ENCODE data around the gene DERA. TPM values are rescaled to one million over a fixed set of nuclear protein-coding genes. Genes with fewer than 3 reads are reported as not detected.
"Not testable (repeated sequence)": the region's sequence is repeated elsewhere in the genome, so short reads cannot be mapped to it uniquely, and the experiment has no call there.

The DERA gene
- total RNA-seq: 10 to 100 TPM; 31.3 to 35.1 TPM

DNA sequence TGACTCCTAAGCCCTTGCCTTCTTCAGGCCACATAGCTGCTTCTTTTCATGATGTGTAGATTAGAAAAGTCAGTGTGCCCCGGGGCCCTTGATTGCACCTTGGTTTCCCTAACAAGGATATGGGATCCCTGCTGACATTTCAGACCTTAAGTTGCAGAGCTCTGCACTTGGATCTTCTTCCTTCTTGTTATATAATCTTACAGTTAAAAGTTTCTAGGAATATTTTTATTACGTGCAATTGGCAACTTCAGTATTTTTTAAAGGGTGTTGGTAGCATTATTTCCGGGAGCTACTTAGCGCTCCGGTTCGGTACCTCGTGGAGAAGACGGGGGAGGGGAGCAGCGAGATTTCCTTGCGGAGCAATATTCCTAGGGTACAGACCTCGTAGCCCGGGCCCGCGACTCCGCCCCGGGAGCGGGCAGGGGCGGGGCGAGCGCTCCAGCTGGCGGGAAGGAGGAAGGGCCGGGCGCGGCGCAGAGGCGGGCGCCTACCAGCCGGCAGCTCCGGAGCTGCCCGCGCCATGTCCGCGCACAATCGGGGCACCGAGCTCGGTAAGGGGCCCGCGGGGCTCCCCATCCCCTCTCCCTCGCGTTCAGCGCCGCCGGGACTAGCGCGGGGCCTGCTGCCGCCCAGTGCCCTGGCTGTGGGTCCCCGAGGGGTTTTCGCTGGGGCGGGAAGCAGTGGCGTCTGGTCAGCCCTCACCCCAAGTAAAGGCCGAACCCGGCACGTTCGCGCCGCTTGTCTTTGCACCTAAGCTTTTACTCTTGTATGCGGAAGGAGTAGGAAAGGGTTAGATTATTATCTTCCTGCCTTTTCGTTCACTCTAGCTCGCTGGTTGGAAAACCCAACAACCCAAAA, at the start of gene DERA:
Gene DERA, plus strand, starts transcription at position 469 of the 858 bp plus-strand sequence. Its CDS starts 52 bp downstream, at position 521.
- CTCF ChIA-PET: interaction anchor here (0.7 to 2.2 kb wide), 8 partner anchors 10 to 326 kb away, joined by 3 to 9 read pairs (median 5); no protein-coding TSS in a partner anchor
- H3K27ac Mint-ChIP-seq: peak within 1 kb of the TSS; percentile 96
- peaks cover 22% of the 10 kb centered on the region for H3K4me1 Mint-ChIP-seq

GRCh38 chr12:15861404-15861803, 49.7 kb upstream of the DERA start:
- POLR2A ChIA-PET: no interaction called here
- H3K9me3 Mint-ChIP-seq: no peaks in the 10 kb centered on the region
- H3K27me3 Mint-ChIP-seq: peaks cover 20% of the 10 kb centered on the region
- H3K4me3 Mint-ChIP-seq: no peak overlapping the region
- H3K27ac Mint-ChIP-seq: no peak overlapping the region
- CTCF ChIA-PET: no interaction called here
- peaks cover 6% of the 10 kb centered on the region for H3K4me1 Mint-ChIP-seq
- no peaks in the 10 kb centered on the region for H3K36me3 Mint-ChIP-seq (ENCODE audit: low read depth)
- no peak for DNase-seq

More for the DNA sequence above, at the start of gene DERA:
- POLR2A ChIA-PET: no interaction called here
- peak; percentile 56 for DNase-seq
- H3K9me3 Mint-ChIP-seq: no peaks in the 10 kb centered on the region
- peaks cover 5% of the 10 kb centered on the region for H3K36me3 Mint-ChIP-seq (ENCODE audit: low read depth)
- H3K4me3 Mint-ChIP-seq: peak within 1 kb of the TSS; percentile 96
- no peaks in the 10 kb centered on the region for H3K27me3 Mint-ChIP-seq

DNA sequence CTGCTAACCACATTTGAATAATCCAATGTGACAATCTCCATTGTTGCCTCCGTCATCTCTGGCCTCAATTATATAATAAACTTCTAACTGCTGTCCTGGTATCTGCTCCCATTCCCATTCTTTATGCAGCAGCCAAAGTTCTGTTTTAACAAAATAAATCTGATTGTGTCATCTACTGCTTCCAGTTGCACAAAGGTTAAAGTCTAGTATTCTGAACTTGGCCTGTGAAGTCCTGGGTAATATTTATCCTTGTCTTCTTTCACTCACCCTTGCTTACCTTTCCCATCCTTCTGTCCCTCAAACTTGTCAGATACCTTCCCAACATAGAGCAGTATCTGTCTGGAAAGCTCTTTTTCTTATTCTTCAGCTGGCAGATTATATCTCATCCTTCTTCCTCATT, 48.3 kb upstream of the DERA start:
- Mint-ChIP-seq H3K27me3 (peaks cover 23% of the 10 kb centered on the region), H3K36me3 (ENCODE audit: low read depth) (no peaks in the 10 kb centered on the region), H3K4me1 (peaks cover 6% of the 10 kb centered on the region), H3K4me3 (no peak overlapping the region), H3K9me3 (no peaks in the 10 kb centered on the region), H3K27ac (no peak overlapping the region)
- DNase-seq: no peak
- POLR2A ChIA-PET: no interaction called here
- CTCF ChIA-PET: no interaction called here

DNA sequence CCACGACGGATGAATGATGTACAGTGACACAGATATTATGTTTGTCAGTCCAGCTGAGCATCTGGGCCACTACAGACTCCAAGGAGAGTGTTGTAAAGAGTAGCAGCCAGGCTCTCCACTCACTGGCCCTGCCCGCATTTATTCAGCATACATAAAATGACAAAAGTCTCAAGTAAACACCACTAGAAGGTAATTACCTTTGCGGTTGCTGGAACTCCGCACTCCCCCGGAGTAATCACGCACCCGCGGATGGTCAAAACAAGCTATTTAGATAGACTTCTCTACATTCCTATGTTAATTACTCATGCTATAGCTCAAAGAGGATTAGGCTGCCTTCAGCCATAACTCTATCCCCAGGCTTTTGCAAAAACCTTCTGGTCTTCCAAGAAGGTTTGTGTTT, 47.8 kb upstream of the DERA start:
- no peak overlapping the region for H3K27ac Mint-ChIP-seq
- CTCF ChIA-PET: no interaction called here
- H3K36me3 Mint-ChIP-seq (ENCODE audit: low read depth): no peaks in the 10 kb centered on the region
- peaks cover 25% of the 10 kb centered on the region for H3K27me3 Mint-ChIP-seq
- H3K9me3 Mint-ChIP-seq: no peaks in the 10 kb centered on the region
- no peak for DNase-seq
- POLR2A ChIA-PET: no interaction called here
- no peak overlapping the region for H3K4me3 Mint-ChIP-seq
- peaks cover 6% of the 10 kb centered on the region for H3K4me1 Mint-ChIP-seq

- Mint-ChIP-seq H3K27ac (no peak overlapping the region), H3K27me3 (peaks cover 20% of the 10 kb centered on the region), H3K36me3 (ENCODE audit: low read depth) (no peaks in the 10 kb centered on the region), H3K9me3 (no peaks in the 10 kb centered on the region), H3K4me1 (peaks cover 6% of the 10 kb centered on the region), H3K4me3 (peak overlapping the region; percentile 2)
- no peak for DNase-seq
- POLR2A ChIA-PET: no interaction called here
- CTCF ChIA-PET: no interaction called here
Measured at GRCh38 chr12:15863984-15864383, 47.1 kb upstream of the DERA start.

DNA sequence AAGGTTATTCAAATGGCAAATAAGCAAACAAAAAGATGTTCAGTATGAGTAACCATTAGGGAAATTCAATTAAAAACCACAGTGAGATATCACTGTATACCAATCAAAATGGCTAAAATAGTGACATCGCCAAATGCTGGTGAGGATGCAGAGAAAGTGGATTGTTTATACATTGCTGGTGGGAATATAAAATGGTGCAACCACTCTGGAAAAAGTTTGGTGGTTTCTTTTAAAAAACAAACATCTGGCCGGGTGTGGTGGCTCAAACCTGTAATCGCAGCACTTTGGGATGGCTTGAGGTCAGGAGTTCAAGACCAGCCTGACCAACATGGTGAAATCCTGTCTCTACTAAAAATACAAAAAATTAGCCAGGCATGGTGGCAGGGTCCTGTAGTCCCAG, 42.9 kb upstream of the DERA start:
- Mint-ChIP-seq H3K4me3 (no peak overlapping the region), H3K36me3 (ENCODE audit: low read depth) (peaks cover 3% of the 10 kb centered on the region), H3K4me1 (peaks cover 6% of the 10 kb centered on the region), H3K9me3 (no peaks in the 10 kb centered on the region), H3K27me3 (peaks cover 21% of the 10 kb centered on the region), H3K27ac (no peak overlapping the region)
- no peak for DNase-seq
- ChIA-PET POLR2A (no interaction called here), CTCF (interaction anchor here (0.6 kb wide), 1 partner anchor 653 kb away, joined by 4 read pairs; no protein-coding TSS in a partner anchor)

DNA sequence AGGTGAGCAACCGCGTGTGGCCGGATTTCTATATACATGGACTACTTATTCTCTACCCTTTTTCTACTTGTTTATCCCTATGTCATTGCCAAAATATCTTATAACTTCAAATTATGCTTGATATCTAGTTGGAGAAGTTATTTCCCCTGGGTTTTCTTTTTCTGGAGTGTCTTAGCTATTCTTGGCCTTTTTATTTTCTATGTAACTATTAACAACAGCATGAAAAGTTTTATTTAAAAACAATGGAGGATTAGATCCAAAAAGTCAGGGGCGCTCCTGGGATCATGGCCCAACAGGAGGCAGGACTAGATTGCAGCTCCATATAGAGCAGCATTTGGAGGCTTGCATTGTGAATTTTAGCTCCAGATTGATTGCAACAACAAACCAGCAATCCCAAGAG, 37.6 kb upstream of the DERA start:
- Mint-ChIP-seq H3K4me3 (no peak overlapping the region), H3K9me3 (no peaks in the 10 kb centered on the region), H3K27me3 (peaks cover 10% of the 10 kb centered on the region), H3K27ac (no peak overlapping the region), H3K36me3 (ENCODE audit: low read depth) (peaks cover 5% of the 10 kb centered on the region), H3K4me1 (peaks cover 8% of the 10 kb centered on the region)
- ChIA-PET CTCF (interaction anchor here (1.2 to 1.8 kb wide), 2 partner anchors 24 to 289 kb away, joined by 3 to 4 read pairs; no protein-coding TSS in a partner anchor), POLR2A (no interaction called here)
- no peak for DNase-seq

DNA sequence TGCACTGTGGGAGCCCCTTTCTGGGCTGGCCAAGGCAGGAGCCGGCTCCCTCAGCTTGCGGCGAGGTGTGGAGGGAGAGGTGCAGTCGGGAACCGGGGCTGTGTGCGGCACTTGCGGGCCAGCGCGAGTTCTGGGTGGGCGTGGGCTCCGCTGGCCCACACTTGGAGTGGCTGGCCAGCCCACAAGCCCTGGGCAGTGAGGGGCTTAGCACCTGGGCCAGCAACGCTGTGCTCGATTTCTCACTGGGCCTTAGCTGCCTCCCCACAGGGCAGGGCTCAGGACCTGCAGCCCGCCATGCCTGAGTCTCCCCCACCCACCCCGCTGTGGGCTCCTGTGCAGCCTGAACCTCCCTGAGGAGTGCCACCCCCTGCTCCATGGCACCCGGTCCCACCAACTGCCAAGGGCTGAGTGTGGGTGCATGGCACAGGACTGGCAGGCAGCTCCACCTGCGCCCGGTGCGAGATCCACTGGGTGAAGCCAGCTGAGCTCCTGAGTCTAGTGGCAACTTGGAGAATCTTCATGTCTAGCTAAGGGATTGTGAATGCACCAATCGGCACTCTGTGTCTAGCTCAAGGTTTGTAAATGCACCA, 36.5 kb upstream of the DERA start:
- H3K27me3 Mint-ChIP-seq, POLR2A ChIA-PET: not testable (repeated sequence)

DNA sequence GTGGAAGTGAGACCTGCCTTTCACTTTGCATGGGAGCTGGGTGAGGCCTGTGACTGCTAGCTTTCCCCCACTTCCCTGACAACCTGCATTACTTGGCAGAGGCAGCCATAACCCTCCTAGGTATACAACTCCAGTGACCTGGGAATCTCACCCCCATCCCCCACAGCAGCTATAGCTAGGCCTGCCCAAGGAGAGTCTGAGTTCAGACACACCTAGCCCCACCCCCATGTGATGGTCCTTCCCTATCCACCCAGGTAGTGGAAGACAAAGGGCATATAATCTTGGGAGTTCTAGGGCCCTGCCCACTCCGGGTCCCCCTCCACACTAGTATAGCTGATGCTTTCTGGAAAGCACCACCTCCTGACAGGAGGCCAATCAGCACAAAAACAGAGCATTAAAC, 35.3 kb upstream of the DERA start:
- H3K4me3 Mint-ChIP-seq: no peak overlapping the region
- H3K27me3 Mint-ChIP-seq: peaks cover 2% of the 10 kb centered on the region
- no peak for DNase-seq
- H3K9me3 Mint-ChIP-seq: no peaks in the 10 kb centered on the region
- no peak overlapping the region for H3K27ac Mint-ChIP-seq
- peaks cover 11% of the 10 kb centered on the region for H3K4me1 Mint-ChIP-seq
- POLR2A ChIA-PET: no interaction called here
- CTCF ChIA-PET: interaction anchor here (1.1 to 1.3 kb wide), 3 partner anchors 291 to 343 kb away, joined by 3 read pairs; no protein-coding TSS in a partner anchor
- peaks cover 2% of the 10 kb centered on the region for H3K36me3 Mint-ChIP-seq (ENCODE audit: low read depth)

More for the DNA sequence above, 36.5 kb upstream of the DERA start:
- not testable (repeated sequence) for H3K36me3 Mint-ChIP-seq (ENCODE audit: low read depth); H3K27ac Mint-ChIP-seq; H3K9me3 Mint-ChIP-seq; H3K4me3 Mint-ChIP-seq; H3K4me1 Mint-ChIP-seq; DNase-seq
- CTCF ChIA-PET: interaction anchor here (1.1 to 1.8 kb wide), 3 partner anchors 290 to 342 kb away, joined by 3 to 4 read pairs (median 3); no protein-coding TSS in a partner anchor

GRCh38 chr12:15879413-15879812, 31.7 kb upstream of the DERA start:
- peaks cover 2% of the 10 kb centered on the region for H3K27me3 Mint-ChIP-seq
- peaks cover 7% of the 10 kb centered on the region for H3K36me3 Mint-ChIP-seq (ENCODE audit: low read depth)
- CTCF ChIA-PET: no interaction called here
- DNase-seq: no peak
- POLR2A ChIA-PET: no interaction called here
- H3K4me3 Mint-ChIP-seq: no peak overlapping the region
- H3K4me1 Mint-ChIP-seq: peaks cover 34% of the 10 kb centered on the region
- H3K9me3 Mint-ChIP-seq: no peaks in the 10 kb centered on the region
- H3K27ac Mint-ChIP-seq: no peak overlapping the region

DNA sequence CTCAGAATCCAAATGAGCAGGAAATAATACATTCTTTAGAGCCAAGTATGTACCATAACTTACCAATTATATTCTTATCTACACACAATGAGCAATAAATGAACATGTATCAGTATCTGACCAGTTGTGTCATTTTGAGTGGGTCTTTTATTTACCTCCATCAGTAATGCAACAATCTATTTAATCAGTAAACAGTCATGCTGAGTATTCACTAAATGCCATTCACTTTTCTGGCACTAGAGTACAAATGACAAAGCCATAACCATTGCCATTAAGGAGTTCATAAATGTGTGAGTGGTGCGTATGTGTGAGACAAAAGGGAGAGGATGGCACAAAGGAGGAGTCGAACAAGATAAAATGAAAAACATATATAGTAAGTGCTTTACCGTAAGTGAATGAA, 30.4 kb upstream of the DERA start:
- H3K9me3 Mint-ChIP-seq: no peaks in the 10 kb centered on the region

DNA sequence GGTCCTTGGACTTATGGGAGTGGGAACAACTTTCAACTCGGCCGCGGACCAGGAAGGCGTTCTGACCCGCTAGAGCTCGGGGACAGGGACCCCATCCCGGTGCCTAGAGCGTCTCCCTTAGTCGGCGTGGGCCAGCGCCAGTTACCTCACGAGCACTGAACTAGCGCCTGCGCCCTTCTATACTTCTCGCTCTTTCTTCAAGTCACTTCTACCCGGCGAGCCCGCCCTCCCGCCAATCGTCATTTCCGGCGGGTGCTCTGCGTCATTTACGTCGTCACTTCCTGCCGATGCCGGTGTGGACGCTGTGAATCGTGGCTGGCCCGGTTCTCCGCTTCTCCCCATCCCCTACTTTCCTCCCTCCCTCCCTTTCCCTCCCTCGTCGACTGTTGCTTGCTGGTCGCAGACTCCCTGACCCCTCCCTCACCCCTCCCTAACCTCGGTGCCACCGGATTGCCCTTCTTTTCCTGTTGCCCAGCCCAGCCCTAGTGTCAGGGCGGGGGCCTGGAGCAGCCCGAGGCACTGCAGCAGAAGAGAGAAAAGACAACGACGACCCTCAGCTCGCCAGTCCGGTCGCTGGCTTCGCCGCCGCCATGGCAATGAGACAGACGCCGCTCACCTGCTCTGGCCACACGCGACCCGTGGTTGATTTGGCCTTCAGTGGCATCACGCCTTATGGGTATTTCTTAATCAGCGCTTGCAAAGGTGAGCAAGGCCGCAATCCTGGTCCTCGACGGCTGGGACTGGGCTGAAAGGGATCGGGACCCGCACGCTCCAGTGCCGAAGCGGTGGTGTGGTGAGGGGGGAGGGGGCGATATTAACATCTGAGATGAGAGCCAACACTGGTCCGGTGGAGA, 28.8 kb upstream of the DERA start, which contains the start of gene STRAP:
Gene STRAP, plus strand, starts transcription at position 270 of the 854 bp plus-strand sequence. Its CDS starts 321 bp downstream, at position 591.
- CTCF ChIA-PET: interaction anchor here (1.3 to 1.5 kb wide), 4 partner anchors 10 to 17 kb away, joined by 4 to 6 read pairs (median 5); no protein-coding TSS in a partner anchor
- Mint-ChIP-seq H3K27me3 (peaks cover 2% of the 10 kb centered on the region), H3K4me3 (peak within 1 kb of the TSS; percentile 98), H3K9me3 (no peaks in the 10 kb centered on the region), H3K27ac (peak within 1 kb of the TSS; percentile 100), H3K4me1 (peaks cover 48% of the 10 kb centered on the region), H3K36me3 (ENCODE audit: low read depth) (peaks cover 28% of the 10 kb centered on the region)
- peak; percentile 95 for DNase-seq
- POLR2A ChIA-PET: no interaction called here

More for the DNA sequence above, 30.4 kb upstream of the DERA start:
- H3K36me3 Mint-ChIP-seq (ENCODE audit: low read depth): peaks cover 12% of the 10 kb centered on the region
- H3K27ac Mint-ChIP-seq: peak overlapping the region; percentile 14
- CTCF ChIA-PET: no interaction called here
- H3K4me3 Mint-ChIP-seq: peak overlapping the region; percentile 3
- DNase-seq: no peak
- peaks cover 36% of the 10 kb centered on the region for H3K4me1 Mint-ChIP-seq
- POLR2A ChIA-PET: no interaction called here
- H3K27me3 Mint-ChIP-seq: peaks cover 2% of the 10 kb centered on the region

All from activated CD4-positive, alpha-beta T cell treated with anti-CD3 and anti-CD28 coated beads, Interleukin-2, amount 10 ng/mL, durations not matched to agents 7 days and 5 days (primary cell).